CD8-positive, alpha-beta memory T cell (primary cell): ENCODE results near the gene RNF13. TPM values are rescaled to one million over a fixed set of nuclear protein-coding genes. Genes with fewer than 3 reads are reported as not detected.

ENCODE experiments used
- CTCF ChIA-PET: fragments of 350-600 bp; sonication (Branson Sonifier 250); formaldehyde crosslinking; loops from one replicate; lab custom pipeline; 2021; ENCODE audit warnings: antibody characterized with exemption; lab: Charles Lee
- POLR2A ChIA-PET: fragments of 350-600 bp; sonication (Branson Sonifier 250); formaldehyde crosslinking; loops from one replicate; lab custom pipeline; 2021; ENCODE audit warnings: antibody characterized with exemption; lab: Charles Lee
- DNase-seq, 5 donors: peaks; one replicate each; pipeline versions ENCODE4 v3.0.0 to v3.0.0-alpha.2; 2020 to 2022; ENCODE audit warnings: mixed read lengths in 1 of 5
- H3K27ac ChIP-seq: one replicate; pipeline ENCODE4 v1.7.0; 2013; ENCODE audit warnings: low read depth, mild to moderate bottlenecking, low read length, moderate library complexity
- H3K27me3 ChIP-seq: 2 replicates; pipeline ENCODE4 v1.7.0; 2013; ENCODE audit warnings: low read length, mild to moderate bottlenecking; ENCODE audit not compliant: insufficient read depth, poor library complexity, severe bottlenecking
- H3K36me3 ChIP-seq: 2 replicates; pipeline ENCODE4 v1.7.0; 2013; ENCODE audit warnings: mild to moderate bottlenecking, low read length, moderate library complexity; ENCODE audit not compliant: insufficient read depth
- H3K4me1 ChIP-seq: 2 replicates; pipeline ENCODE4 v1.7.0; 2013; ENCODE audit warnings: mild to moderate bottlenecking, low read length, moderate library complexity; ENCODE audit not compliant: insufficient read depth
- H3K4me3 ChIP-seq: 2 replicates; pipeline ENCODE4 v1.7.0; 2013; ENCODE audit warnings: mild to moderate bottlenecking, low read length
- H3K9me3 ChIP-seq: 2 replicates; pipeline ENCODE4 v1.7.0; 2013; ENCODE audit warnings: mild to moderate bottlenecking, low read length
- H3K27ac Mint-ChIP-seq, 8 donors: one replicate each; pipeline ENCODE4 v1.8.0; 2020 to 2021; ENCODE audit warnings: mixed read lengths in 8 of 8, mild to moderate bottlenecking in 6 of 8, inconsistent platforms in 3 of 8, moderate library complexity in 3 of 8
- H3K27me3 Mint-ChIP-seq, 2 donors: one replicate each; pipeline ENCODE4 v1.8.0; 2020 to 2021; ENCODE audit warnings: mixed read lengths in 2 of 2, mild to moderate bottlenecking in 1 of 2, moderate library complexity in 1 of 2
- H3K36me3 Mint-ChIP-seq, 3 donors: one replicate each; pipeline ENCODE4 v1.8.0; 2020 to 2021; ENCODE audit warnings: mixed read lengths in 3 of 3, inconsistent platforms in 1 of 3, mild to moderate bottlenecking in 1 of 3
- H3K4me1 Mint-ChIP-seq, 3 donors: one replicate each; pipeline ENCODE4 v1.8.0; 2020 to 2021; ENCODE audit warnings: mixed read lengths in 3 of 3, inconsistent platforms in 1 of 3, mild to moderate bottlenecking in 1 of 3
- H3K4me3 Mint-ChIP-seq, 7 donors: one replicate each; pipeline ENCODE4 v1.8.0; 2020 to 2021; ENCODE audit warnings: mixed read lengths in 7 of 7, mild to moderate bottlenecking in 6 of 7, moderate library complexity in 4 of 7, inconsistent platforms in 2 of 7
- H3K9me3 Mint-ChIP-seq, 5 donors: one replicate each; pipeline ENCODE4 v1.8.0; 2020 to 2022; ENCODE audit warnings: mixed read lengths in 5 of 5, mild to moderate bottlenecking in 3 of 5, moderate library complexity in 2 of 5, inconsistent platforms in 1 of 5
- polyA plus RNA-seq: library from polyadenylated mRNA; unstranded; fragments of 300-500 nt; fragmentation: Illumina TruSeq; gene quantifications from one replicate; pipeline ENCODE4 v1.2.3, GENCODE V29; 2021
- total RNA-seq, 2 experiments: library from RNA; stranded (reverse); gene quantifications; one replicate each; pipeline ENCODE4 v1.2.3, GENCODE V29; 2021

RNF13 gene
- total and polyA plus RNA-seq, 3 experiments from 2014 or later = 33.5 to 110 (median 33.6) TPM

DNA sequence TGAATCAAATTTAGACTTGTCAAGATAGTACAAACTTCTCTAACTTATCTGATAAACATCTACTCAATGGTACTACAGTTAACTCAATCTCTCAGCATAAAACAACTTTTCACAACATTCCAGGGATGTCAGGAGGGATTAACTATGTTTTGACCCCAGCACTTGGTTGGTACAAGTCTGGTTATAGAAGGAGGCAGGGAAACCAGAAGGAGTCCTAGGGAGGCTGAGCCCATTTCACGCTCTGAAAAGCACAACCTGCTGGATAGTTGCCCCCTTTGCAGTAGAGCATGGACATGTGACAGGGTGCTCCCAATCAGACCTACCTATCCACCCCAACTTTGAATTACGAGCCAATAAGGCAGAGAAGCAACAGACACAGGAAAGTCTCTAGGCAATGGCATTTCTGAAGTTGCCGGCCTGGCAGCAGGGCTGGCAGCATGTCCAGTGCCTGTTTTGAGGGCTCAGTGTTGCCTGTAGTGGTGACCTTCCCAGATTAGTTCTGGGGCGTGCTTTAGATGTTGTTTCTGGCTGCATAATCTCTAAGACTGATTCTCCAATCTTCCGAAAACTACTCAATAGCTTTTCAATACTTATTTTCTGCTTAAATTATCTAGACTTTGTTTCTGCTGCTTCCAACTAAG, 28.8 kb upstream of the RNF13 start:
- Mint-ChIP-seq H3K27ac (no peak overlapping the region), H3K27me3 (peaks cover 10 to 17% of the 10 kb centered on the region in 2 donors), H3K9me3 (peaks cover 0 to 3% (median 0%) of the 10 kb centered on the region in 5 donors), H3K36me3 (peaks cover 0 to 3% (median 0%) of the 10 kb centered on the region in 3 donors), H3K4me3 (no peak overlapping the region), H3K4me1 (no peaks in the 10 kb centered on the region)
- H3K27ac ChIP-seq = no peak overlapping the region
- CTCF ChIA-PET = no interaction called here
- no peaks in the 10 kb centered on the region for H3K36me3 ChIP-seq
- no peaks in the 10 kb centered on the region for H3K4me1 ChIP-seq
- H3K9me3 ChIP-seq = no peaks in the 10 kb centered on the region
- no peak overlapping the region for H3K4me3 ChIP-seq
- no peak for DNase-seq
- POLR2A ChIA-PET = no interaction called here
- no peaks in the 10 kb centered on the region for H3K27me3 ChIP-seq

DNA sequence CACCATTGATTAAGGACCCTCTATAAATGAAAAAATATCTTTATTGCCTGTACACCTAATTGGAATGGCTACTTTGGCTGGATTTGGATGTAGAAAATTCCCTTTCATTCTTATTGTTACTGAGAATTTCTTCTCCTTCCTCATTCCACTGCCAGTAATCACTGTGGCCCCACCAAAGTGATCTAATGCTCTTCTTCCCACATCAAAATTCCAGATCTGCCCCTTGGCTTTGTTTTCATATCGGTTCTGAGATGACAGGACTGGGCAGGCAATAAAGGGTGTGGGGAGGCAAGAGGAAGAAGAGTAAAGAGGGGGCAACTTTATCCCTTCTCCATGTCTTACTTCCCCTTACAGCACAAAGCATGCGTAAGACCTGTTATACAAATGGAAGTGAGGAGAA, 22.7 kb upstream of the RNF13 start:
- Mint-ChIP-seq H3K36me3 (peaks cover 0 to 3% (median 0%) of the 10 kb centered on the region in 3 donors), H3K27ac (no peak overlapping the region), H3K27me3 (peaks cover 19 to 57% of the 10 kb centered on the region in 2 donors), H3K9me3 (peaks cover 0 to 3% (median 0%) of the 10 kb centered on the region in 5 donors), H3K4me1 (no peaks in the 10 kb centered on the region), H3K4me3 (no peak overlapping the region)
- H3K36me3 ChIP-seq = no peaks in the 10 kb centered on the region
- DNase-seq = no peak
- H3K9me3 ChIP-seq = no peaks in the 10 kb centered on the region
- H3K4me3 ChIP-seq = no peak overlapping the region
- CTCF ChIA-PET = no interaction called here
- H3K27me3 ChIP-seq = no peaks in the 10 kb centered on the region
- POLR2A ChIA-PET = no interaction called here
- no peaks in the 10 kb centered on the region for H3K4me1 ChIP-seq
- no peak overlapping the region for H3K27ac ChIP-seq

DNA sequence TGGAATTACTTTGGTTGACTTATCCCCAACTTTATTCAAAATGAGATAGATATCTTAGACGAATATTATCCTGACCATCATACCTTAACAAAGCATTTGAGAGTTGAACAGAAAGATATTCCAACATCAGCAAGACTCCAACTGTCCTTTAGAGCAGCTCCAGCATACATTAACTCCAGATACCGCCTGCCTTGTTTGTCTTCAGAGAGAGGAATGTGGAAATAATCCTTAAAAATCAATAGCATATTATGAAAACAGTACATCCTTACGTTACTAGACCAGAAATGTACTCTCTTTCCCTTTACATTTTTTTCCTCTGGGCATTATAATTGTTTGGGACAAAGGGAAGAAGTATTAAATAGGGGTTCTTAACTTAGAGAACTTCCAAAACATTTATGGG, 22.3 kb upstream of the RNF13 start:
- H3K4me1 ChIP-seq = no peaks in the 10 kb centered on the region
- Mint-ChIP-seq H3K4me1 (no peaks in the 10 kb centered on the region), H3K36me3 (peaks cover 0 to 1% (median 0%) of the 10 kb centered on the region in 3 donors), H3K4me3 (no peak overlapping the region), H3K27ac (no peak overlapping the region), H3K27me3 (peaks cover 19 to 57% of the 10 kb centered on the region in 2 donors), H3K9me3 (no peaks in the 10 kb centered on the region)
- H3K27me3 ChIP-seq = no peaks in the 10 kb centered on the region
- DNase-seq = no peak
- H3K36me3 ChIP-seq = no peaks in the 10 kb centered on the region
- POLR2A ChIA-PET = no interaction called here
- no peak overlapping the region for H3K4me3 ChIP-seq
- H3K27ac ChIP-seq = no peak overlapping the region
- no peaks in the 10 kb centered on the region for H3K9me3 ChIP-seq
- CTCF ChIA-PET = no interaction called here

DNA sequence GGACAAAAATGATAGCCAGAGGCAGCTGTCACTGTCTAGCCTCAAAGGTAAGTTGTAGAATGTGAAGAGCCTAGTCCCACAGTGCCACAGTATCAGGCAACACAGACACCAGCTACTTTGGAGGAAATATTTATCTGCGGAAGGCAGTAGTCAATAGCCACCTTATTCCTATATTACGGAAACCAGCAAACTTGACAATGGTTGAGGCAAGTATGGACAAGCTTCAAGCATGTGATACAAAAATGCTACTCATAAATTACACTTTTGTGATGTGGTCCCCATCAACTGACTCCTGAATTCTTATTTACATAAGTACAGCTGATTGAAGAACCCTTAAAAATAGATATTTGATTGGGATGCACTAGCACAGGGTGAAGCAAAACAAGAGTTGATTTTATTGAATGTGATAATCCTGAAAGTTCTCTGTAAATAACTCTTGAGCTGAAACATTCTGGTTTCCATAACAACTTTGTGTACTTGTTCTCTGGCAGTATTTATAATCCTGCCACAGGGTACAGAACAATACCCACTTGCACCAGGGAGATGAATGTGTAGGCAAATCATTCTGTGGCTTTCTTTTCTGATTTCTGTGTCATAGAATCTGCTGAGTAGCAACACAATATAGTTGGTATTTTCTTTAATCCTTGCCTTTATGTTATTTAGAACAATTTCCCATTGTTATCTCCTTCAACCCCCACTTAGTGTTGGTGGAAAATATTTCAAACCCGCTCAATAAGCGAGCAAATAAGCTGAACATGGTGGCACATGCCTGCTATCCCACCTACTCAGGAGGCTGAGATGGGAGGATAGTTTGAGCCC, 20.4 kb upstream of the RNF13 start, which contains the start of gene ANKUB1:
Gene ANKUB1, minus strand, starts transcription at position 103 of the 819 bp plus-strand sequence. CDS start 188 bp downstream, outside the sequence.
- CTCF ChIA-PET = interaction anchor here (1.1 kb wide), 1 partner anchor 15 kb away, joined by 3 read pairs; no protein-coding TSS in a partner anchor

DNA sequence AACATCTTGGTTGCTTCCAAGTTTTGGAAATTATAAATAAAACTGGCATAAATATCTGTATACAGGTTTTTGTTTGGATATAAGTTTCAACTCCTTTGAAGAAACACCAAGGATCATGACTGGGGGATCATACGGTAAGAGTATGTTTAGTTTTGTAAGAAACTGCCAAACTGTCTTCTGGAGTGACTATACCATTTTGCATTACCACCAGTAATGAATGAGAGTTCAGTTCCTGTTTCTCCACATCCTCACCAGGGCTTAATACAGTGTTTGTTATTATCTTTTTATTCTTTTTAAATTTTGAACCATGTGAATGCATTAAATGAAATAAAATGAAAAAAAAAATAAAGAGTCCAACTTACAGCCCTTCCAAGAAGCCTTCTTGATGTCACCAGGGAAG, 17.0 kb upstream of the RNF13 start:
- ChIA-PET POLR2A (no interaction called here), CTCF (interaction anchor here (2.4 kb wide), 1 partner anchor 13 kb away, joined by 11 read pairs; no protein-coding TSS in a partner anchor)
- Histone ChIP-seq H3K27me3 (no peaks in the 10 kb centered on the region), H3K4me1 (no peaks in the 10 kb centered on the region), H3K4me3 (no peak overlapping the region), H3K27ac (no peak overlapping the region), H3K36me3 (no peaks in the 10 kb centered on the region), H3K9me3 (no peaks in the 10 kb centered on the region)
- H3K4me3 Mint-ChIP-seq = no peak overlapping the region
- peaks cover 14 to 39% of the 10 kb centered on the region in 2 donors for H3K27me3 Mint-ChIP-seq
- no peaks in the 10 kb centered on the region for H3K4me1 Mint-ChIP-seq
- H3K9me3 Mint-ChIP-seq = peaks cover 0 to 3% (median 0%) of the 10 kb centered on the region in 5 donors
- H3K27ac Mint-ChIP-seq = no peak overlapping the region
- DNase-seq = no peak
- H3K36me3 Mint-ChIP-seq = no peaks in the 10 kb centered on the region

More for the DNA sequence above, 20.4 kb upstream of the RNF13 start, which contains the start of gene ANKUB1:
- no peak within 1 kb of the TSS for H3K27ac ChIP-seq
- H3K27me3 ChIP-seq = no peaks in the 10 kb centered on the region
- H3K9me3 ChIP-seq = no peaks in the 10 kb centered on the region
- H3K4me3 ChIP-seq = no peak within 1 kb of the TSS
- Mint-ChIP-seq H3K27ac (no peak within 1 kb of the TSS), H3K4me1 (no peaks in the 10 kb centered on the region), H3K36me3 (no peaks in the 10 kb centered on the region), H3K9me3 (no peaks in the 10 kb centered on the region), H3K27me3 (peaks cover 18 to 47% of the 10 kb centered on the region in 2 donors), H3K4me3 (no peak within 1 kb of the TSS)
- H3K36me3 ChIP-seq = no peaks in the 10 kb centered on the region
- POLR2A ChIA-PET = interaction anchor here (0.7 kb wide), 1 partner anchor 960 kb away, joined by 4 read pairs; no protein-coding TSS in a partner anchor
- H3K4me1 ChIP-seq = no peaks in the 10 kb centered on the region
- DNase-seq = no peak

DNA sequence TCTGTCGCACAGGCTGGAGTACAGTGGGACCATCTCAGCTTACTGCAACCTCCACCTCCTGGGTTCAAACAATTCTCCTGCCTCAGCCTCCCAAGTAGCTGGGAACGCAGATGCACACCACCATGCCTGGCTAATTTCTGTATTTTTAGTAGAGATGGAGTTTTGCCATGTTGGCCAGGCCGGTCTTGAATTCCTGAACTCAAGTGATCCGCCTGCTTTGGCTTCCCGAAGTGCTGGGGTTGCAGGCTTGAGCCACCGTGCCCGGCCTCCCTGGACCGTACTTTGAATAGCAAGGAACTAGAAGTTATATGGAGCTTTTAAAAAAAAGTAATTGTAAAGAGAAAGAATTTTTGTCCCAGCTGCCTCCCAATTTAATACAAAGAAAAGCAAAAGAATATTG, 12.3 kb upstream of the RNF13 start:
- Mint-ChIP-seq H3K4me1 (no peaks in the 10 kb centered on the region), H3K27ac (no peak overlapping the region), H3K9me3 (peaks cover 0 to 5% (median 2%) of the 10 kb centered on the region in 5 donors), H3K27me3 (peaks cover 5 to 27% of the 10 kb centered on the region in 2 donors), H3K36me3 (no peaks in the 10 kb centered on the region), H3K4me3 (no peak overlapping the region)
- POLR2A ChIA-PET = no interaction called here
- Histone ChIP-seq H3K4me3 (no peak overlapping the region), H3K36me3 (no peaks in the 10 kb centered on the region), H3K27me3 (no peaks in the 10 kb centered on the region), H3K4me1 (no peaks in the 10 kb centered on the region), H3K27ac (no peak overlapping the region), H3K9me3 (no peaks in the 10 kb centered on the region)
- DNase-seq = no peak
- CTCF ChIA-PET = interaction anchor here (1.3 kb wide), 1 partner anchor 48 kb away, joined by 4 read pairs; the partner anchor contains the start of gene COMMD2

DNA sequence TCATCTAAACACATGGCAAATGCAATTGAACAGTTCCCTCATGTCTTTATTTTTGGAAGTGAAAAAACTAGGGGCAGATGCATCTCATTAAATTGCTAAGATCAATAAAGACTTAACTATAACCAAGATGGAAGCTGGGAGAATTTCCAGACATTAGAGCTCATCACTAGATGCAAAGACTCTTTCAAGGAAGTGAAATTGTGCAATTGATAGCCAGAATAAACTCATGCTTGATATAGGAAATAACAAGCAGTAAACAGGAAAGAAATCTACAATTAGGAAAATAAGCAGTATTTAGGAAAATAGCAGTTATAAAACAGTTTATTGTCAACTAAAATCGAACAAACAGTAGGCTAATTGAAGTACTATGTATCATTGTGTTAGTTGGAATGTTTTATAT, 11.8 kb upstream of the RNF13 start:
- no peaks in the 10 kb centered on the region for H3K9me3 ChIP-seq
- Mint-ChIP-seq H3K36me3 (no peaks in the 10 kb centered on the region), H3K4me1 (no peaks in the 10 kb centered on the region), H3K27me3 (peaks cover 9 to 32% of the 10 kb centered on the region in 2 donors), H3K4me3 (no peak overlapping the region), H3K9me3 (peaks cover 0 to 5% (median 2%) of the 10 kb centered on the region in 5 donors), H3K27ac (no peak overlapping the region)
- H3K4me1 ChIP-seq = no peaks in the 10 kb centered on the region
- no peak overlapping the region for H3K4me3 ChIP-seq
- POLR2A ChIA-PET = no interaction called here
- no peak overlapping the region for H3K27ac ChIP-seq
- DNase-seq = no peak
- CTCF ChIA-PET = interaction anchor here (1.3 kb wide), 1 partner anchor 49 kb away, joined by 4 read pairs; the partner anchor contains the start of gene COMMD2
- H3K27me3 ChIP-seq = no peaks in the 10 kb centered on the region
- no peaks in the 10 kb centered on the region for H3K36me3 ChIP-seq

DNA sequence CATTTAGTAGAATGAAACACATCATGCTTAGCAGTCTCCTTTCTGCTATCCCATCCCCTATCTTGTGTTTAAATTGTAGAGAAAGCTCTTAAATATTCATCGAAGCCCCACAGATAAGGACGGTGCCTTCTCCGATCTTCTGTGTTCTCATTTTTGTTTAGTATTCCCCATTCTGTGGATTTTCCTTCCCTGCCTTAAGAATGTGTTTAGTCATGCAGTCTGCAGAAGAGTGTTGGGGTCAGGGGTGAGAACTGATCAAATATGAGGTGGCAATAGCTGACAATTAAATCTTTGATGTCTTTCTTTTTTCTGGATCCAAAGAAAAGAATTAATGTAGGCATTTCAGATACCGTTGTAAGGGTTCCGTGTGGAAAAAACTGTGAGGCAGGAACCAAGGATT, 11.4 kb upstream of the RNF13 start:
- Histone ChIP-seq H3K36me3 (no peaks in the 10 kb centered on the region), H3K9me3 (no peaks in the 10 kb centered on the region), H3K4me1 (no peaks in the 10 kb centered on the region), H3K27ac (no peak overlapping the region), H3K4me3 (no peak overlapping the region), H3K27me3 (no peaks in the 10 kb centered on the region)
- Mint-ChIP-seq H3K4me3 (no peak overlapping the region), H3K9me3 (peaks cover 0 to 5% (median 3%) of the 10 kb centered on the region in 5 donors), H3K27me3 (peaks cover 9 to 36% of the 10 kb centered on the region in 2 donors), H3K4me1 (peaks cover 0 to 3% (median 0%) of the 10 kb centered on the region in 3 donors), H3K36me3 (no peaks in the 10 kb centered on the region), H3K27ac (no peak overlapping the region)
- ChIA-PET POLR2A (no interaction called here), CTCF (no interaction called here)
- DNase-seq = no peak
